Prostate gland (tissue), 2 donors: ENCODE results near the gene SLC16A7.

Experiments
- CTCF ChIP-seq, 4 experiments: fragments of 200-600 bp in 2 of 4; fragments of 450-650 bp in 2 of 4; sonication (generic) in 2 of 4; IDR thresholded peaks; 1 replicate in 3 of 4; 2 replicates in 1 of 4; pipeline ENCODE4 v1.5.1; 2016 to 2019; ENCODE audit warnings: antibody characterized with exemption in 4 of 4, mild to moderate bottlenecking in 2 of 4, moderate library complexity in 2 of 4
- POLR2A ChIP-seq: fragments of 450-650 bp; IDR thresholded peaks from one replicate; pipeline ENCODE4 v1.6.1; 2016; ENCODE audit warnings: antibody characterized with exemption, mild to moderate bottlenecking

DNA sequence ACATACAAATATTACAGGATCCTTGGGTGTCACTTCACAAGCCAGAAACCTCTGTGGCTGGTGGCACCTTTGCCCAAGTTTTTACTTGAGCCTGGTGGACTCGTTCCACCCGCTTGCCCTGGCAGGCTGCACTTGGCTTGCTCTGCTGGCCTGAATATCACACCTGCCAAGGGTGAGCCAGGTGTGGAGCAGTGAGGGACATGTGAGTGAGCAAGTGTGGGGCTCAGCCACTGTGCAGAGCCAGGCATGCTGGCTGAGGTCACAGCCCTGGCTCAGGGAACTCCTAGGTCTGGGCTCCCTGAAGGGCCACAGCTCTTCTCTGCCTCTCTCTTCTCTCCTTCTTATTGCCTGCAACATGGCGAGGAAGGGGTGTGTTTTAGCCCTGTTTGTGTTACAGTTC is 82.0 kb downstream of the SLC16A7 start:
- TF ChIP-seq POLR2A (no peak), CTCF (IDR thresholded peaks at IDR 0.05) (no peak)
